Stimulated activated CD8-positive, alpha-beta memory T cell treated with anti-CD3 and anti-CD28 coated beads, Interleukin-4, amount 100 ng/mL, for 24 hours (primary cell): ENCODE measurements around the gene C2CD2L.
"Not testable (repeated sequence)": the region's sequence is repeated elsewhere in the genome, so short reads cannot be mapped to it uniquely, and the experiment has no call there.

Source experiments
- DNase-seq: peaks from one replicate; pipeline ENCODE4 v3.0.0-alpha.2; 2020; ENCODE audit warnings: low read depth

Gene C2CD2L

DNA sequence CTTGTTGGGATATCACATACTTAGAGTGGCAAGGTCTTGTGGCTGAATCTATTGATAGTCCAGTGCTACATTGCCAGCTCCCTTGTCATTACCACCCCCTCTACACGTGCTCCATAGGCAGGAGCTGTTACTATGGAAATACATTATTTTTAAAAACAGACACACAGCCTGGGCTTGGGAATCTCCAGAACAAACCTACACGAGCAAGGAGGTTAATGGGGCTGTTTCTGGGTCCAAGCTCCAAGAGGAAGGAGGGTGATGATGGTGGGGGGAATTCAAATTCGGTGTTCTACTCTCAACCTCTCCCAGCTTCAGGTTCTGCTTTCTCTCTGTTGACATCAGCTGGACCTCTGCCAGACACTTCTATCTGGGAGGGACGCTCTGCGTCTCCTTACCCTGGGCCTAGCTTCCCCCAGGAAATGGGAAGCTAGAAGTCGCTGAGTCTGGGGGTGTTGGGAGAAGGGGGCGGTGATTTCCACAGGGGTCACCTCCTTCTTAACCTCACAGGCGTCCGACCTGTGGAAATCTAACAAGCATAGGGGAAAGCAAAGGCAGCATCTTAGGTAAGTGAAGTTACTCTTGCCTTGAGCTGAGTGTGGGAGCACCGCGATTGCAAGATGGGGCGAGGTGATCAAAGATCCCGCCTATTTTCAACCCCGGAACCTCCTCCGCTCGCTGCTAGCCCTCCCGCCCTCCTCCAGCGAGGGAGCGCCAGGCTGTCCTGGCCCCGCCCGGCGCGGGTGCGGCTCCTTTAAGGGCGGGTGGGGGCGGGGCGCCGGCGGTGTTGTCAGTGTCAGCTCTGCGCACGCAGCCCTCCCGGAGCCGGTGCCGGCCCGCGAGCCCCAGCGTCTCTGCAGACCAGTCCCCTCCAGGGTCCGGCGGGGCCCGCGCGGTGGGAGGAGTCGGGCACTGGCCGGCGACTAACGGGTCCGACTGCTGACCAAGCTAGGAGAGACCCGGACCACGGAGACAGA lies at the start of gene C2CD2L:
Gene C2CD2L (plus strand): TSS at position 781 of the 974 bp plus-strand sequence. CDS start 398 bp downstream, outside the sequence.
- peak; percentile 84 for DNase-seq

DNA sequence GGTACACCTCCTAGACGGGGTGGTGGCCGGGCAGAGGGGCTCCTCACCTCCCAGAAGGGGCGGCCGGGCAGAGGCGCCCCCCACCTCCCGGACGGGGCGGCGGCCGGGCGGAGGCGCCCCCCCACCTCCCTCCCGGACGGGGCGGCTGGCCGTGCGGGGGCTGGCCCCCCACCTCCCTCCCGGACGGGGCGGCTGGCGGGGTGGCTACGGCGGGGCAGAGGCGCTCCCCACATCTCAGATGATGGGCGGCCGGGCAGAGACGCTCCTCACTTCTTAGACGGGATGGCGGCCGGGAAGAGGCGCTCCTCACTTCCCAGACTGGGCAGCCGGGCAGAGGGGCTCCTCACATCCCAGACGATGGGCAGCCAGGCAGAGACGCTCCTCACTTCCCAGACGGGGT lies 48.0 kb upstream of the C2CD2L start:
- DNase-seq = not testable (repeated sequence)

DNA sequence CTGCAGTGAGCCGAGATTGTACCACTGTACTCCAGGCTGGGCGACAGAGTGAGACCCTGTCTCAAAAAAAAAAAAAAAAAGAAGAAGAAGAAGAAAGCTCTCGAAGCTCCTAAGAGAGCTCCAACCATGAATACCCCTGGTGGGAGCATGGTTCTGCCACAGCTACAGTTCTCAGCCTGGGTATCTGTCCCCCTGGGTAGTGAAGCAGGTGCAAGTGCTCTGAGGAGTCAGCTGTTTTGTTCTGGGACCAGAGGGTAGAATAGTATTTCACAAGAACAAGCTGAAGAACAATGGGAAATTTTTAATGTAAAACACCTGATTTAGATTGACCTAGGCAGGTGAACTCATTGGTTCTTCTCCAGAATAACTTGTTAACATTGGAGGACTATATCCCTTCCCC lies 45.9 kb upstream of the C2CD2L start:
- no peak for DNase-seq

DNA sequence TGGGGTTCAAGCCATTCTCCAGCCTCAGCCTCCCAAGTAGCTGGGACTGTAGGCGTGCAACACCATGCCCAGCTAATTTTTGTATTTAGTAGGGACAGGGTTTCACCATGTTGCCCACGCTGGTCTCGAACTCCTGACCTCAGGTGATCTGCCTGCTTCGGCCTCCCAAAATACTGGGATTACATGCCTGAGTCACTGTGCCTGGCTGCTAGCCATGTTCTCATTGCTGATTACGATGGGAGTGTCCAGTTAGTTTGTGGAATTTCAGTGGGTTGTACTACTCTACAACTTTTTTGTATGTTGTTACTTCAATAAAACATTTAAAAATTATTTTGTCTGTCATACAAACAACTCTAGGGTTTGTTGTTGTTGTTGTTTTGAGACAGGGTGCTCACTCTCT lies 44.4 kb upstream of the C2CD2L start:
- DNase-seq = no peak

DNA sequence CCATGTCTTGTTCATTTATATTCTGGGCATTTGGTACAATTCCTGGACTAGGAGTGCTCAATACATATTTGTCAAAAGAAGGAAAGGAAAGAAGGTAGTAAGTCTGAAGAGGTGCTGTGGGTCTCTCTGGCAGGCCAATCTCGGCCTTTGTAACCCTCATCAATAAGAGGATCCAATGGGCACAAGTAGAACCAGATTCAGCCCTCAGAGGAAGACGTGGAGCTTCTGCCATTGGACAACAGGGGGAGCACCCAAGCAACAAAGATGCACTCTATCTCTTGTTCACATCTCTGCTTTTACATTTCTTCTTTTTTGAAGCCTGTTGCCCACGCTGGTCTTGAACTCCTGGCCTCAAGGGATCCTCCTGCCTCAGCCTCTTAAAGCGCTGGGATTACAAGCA lies 41.8 kb upstream of the C2CD2L start:
- DNase-seq = peak; percentile 6

DNA sequence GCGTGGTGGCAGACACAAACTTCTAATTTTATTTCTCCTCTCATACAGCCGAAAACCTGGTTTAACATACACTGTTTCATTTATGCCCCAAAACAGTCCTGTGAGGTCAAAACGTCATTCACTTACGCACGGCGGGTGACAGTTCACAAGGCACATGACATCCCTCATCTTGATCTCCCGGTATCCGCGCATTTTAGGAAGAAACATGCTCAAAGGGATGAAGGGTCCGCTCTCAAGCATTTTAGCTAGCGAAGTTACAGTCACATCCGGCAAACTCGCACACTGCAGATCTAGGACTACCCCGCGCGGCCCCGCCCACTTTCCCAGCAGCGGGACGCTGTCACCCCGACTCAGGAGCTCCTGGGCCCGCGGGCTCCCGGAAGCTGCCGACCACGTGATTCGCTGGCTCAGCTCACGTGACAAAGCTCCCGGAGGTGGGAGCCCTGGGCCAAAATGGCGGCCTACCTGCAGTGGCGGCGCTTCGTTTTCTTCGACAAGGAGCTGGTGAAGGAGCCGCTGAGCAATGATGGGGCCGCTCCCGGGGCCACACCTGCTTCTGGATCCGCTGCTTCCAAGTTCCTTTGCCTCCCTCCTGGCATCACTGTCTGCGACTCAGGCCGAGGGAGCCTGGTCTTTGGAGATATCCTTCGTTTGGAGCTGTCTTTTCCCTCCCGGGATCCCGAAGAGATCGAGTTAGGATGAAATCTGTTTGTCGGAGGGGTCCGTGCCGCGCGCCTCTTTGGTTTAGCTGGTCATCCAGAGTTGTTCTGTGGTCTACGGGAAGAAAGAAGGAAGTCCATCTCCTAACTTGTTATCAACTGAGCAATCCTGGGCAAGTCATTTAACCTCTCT lies 39.5 kb upstream of the C2CD2L start, which contains the start of gene VPS11:
Gene VPS11 (plus strand): TSS at position 448 of the 852 bp plus-strand sequence. CDS start 6 bp downstream, at position 454.
- DNase-seq = peak; percentile 97

DNA sequence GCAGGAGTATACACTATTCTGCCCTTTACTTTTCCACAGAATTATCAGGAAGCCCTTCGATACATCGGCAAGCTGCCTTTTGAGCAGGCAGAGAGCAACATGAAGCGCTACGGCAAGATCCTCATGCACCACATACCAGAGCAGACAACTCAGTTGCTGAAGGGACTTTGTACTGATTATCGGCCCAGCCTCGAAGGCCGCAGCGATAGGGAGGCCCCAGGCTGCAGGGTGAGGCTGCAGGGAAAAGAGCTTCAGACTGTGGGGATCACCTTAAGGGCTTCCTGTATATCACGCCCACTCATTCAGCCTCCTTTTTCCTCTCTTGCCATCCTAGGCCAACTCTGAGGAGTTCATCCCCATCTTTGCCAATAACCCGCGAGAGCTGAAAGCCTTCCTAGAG lies 29.3 kb upstream of the C2CD2L start:
- no peak for DNase-seq

DNA sequence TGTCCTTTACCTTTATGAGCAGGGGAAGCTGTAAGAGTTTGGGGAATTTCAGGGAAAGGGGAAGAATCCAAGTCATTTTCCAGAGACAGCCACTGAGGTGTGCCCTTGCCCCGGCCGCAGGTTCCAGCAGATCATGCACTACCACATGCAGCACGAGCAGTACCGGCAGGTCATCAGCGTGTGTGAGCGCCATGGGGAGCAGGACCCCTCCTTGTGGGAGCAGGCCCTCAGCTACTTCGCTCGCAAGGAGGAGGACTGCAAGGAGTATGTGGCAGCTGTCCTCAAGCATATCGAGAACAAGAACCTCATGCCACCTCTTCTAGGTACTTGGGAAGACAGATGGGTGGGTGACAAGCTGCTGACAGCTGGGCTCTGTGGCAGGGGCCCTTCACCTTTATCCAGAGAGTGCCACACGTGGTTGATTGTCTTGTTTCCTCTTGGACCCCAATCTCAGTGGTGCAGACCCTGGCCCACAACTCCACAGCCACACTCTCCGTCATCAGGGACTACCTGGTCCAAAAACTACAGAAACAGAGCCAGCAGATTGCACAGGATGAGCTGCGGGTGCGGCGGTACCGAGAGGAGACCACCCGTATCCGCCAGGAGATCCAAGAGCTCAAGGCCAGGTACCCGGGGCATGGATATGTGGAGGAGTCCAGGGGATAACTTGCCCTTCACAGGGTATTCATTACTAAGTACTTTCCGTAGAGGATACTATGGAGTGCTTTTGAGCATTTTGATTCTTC lies 28.3 kb upstream of the C2CD2L start:
- no peak for DNase-seq

DNA sequence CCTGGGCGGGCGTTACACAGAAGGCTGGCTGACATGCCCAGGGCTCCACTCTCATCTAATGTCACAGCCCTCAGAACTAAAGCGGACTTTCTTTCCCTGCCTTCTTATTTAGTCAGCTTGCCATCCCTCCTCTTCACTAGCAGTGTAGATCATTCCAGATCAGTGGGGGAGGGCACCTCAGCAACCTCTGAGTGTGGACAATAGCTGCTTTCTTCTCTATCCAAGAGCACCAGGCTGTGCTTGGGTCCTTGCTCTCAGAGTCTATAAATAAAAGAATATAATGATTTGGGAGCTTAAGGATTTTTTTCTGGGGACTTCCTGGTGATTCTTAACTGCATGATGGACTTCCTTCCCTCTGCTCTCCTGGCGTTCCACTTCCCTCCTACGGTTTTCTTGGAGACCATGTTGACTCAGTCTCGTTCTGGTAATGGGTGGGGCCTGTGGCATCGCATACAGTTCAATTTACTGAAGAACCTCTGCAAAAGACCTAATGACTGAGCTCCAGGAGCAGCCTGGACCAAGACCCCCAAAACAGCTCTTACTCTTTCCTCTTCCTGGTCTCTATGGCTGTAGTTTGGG lies 25.4 kb upstream of the C2CD2L start:
- DNase-seq = no peak

DNA sequence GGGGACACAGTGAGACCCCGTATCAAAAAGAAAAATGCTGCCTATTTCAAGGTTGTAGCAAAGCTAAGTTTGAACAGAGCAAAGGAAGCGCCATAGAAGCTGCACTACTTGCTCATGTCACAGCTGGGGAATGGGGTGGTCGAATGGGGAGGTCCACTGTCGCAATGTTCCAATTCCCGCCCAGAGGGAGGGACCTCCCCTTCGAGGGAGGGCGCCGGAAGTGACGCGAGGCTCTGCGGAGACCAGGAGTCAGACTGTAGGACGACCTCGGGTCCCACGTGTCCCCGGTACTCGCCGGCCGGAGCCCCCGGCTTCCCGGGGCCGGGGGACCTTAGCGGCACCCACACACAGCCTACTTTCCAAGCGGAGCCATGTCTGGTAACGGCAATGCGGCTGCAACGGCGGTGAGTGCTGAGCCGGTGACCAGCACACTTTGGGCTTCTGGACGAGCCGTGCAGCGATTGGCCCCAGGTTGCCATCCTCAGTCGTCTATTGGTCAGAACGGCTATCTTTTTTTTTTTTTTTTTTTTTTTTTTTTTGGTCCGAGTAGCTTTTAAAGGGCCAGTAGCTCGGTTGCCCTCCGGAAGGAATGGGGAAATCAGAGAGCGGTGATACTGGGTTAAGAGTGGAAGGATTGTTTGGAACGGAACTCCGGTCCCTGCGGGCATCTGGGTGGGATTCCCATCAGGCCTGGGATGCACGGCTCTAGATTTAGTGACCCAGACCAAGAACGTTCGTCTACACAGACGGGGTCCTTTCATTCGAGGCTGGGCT lies 22.3 kb upstream of the C2CD2L start, which contains the start of gene HMBS:
Gene HMBS (plus strand): TSS at position 219 of the 774 bp plus-strand sequence. CDS start 153 bp downstream, at position 372.
- DNase-seq = peak; percentile 89

DNA sequence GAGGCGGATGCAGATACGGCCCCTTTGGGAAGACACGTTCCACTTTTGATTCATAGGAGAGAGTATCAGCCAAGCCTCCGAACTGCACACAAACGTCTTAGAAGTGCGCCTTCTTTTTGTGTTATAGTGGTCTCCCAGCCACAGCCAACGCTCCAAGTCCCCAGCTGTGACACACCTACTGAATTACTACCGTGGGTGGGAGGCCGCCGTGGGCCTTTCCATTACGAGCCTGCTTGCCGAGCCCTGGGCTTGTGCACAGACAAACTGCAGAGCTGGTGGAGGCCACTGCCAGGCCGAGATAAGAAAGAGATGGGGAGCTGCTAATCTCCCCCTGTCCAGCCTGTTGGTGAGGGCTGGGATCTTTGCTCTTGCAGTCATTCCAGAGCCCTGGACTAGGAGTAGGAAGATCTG lies 21.7 kb upstream of the C2CD2L start:
- DNase-seq = no peak

DNA sequence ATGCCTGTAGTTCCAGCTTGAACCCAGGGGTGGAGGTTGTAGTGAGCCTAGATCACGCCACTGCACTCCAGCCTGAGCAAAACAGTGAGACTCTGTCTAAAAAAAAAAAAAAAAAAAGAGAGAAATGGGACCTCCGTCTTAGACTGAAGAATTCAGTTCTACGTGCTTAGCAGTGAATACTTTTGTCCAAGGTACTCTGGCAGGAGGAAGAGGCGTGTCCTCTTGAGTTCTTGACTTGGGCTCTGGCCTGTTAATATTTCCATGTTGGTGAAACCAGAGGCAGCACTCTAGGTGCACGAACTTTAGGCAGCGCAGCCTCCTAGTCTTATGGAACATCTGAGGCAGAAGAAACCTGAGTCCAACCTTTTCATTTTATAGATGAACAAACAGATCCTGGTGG lies 20.0 kb upstream of the C2CD2L start:
- no peak for DNase-seq

DNA sequence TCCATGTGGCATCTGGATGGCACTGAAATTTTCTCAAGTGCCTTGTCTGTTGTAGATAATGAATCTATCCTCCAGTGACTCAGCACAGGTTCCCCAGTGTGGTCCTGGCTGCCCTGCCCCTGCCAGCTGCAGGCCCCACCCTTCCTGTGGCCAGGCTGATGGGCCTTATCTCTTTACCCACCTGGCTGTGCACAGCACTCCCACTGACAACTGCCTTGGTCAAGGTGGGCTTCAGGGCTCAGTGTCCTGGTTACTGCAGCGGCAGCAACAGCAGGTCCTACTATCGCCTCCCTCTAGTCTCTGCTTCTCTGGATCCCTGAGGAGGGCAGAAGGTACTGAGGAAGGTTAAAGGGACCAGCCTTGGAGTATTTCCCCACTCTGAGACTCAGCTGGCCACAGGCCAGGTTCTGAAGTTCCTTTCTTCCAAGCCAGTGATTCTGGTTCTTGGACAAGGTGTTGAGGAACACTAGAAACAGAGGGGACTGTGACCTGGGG lies 19.4 kb upstream of the C2CD2L start:
- DNase-seq = no peak

DNA sequence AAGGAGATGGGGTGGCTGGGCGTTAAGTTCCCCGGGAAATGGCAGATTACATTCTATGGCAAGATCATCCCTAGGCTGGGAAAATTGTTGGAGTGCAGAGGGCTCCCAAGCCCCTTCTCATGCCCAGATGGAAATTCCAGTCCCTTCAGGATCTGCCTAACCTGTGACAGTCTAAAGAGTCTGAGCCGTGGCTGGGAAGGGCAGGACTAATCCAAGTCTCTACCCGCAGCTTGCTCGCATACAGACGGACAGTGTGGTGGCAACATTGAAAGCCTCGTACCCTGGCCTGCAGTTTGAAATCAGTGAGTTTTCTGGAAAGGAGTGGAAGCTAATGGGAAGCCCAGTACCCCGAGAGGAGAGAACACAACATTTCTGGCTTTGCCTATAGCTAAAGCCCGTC lies 18.7 kb upstream of the C2CD2L start:
- no peak for DNase-seq

DNA sequence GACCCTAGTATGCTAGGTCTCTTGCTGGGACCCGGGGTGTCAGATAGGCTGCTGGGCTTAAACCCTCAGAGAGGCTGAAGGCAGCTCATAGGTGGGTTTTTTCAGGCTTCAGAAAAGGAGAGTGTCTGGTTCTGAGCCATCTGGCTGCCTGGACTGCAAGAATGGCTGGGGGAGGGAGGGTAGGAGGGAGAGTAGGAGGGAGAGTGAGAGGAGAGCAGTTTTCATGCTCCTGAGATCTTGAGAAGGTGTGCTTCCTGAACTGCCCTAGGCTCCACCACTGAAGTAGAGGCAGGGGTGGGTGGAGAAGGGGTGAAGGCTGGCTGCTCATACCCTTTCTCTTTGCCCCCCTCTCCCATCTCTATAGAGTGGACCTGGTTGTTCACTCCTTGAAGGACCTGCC lies 17.8 kb upstream of the C2CD2L start:
- DNase-seq = no peak

DNA sequence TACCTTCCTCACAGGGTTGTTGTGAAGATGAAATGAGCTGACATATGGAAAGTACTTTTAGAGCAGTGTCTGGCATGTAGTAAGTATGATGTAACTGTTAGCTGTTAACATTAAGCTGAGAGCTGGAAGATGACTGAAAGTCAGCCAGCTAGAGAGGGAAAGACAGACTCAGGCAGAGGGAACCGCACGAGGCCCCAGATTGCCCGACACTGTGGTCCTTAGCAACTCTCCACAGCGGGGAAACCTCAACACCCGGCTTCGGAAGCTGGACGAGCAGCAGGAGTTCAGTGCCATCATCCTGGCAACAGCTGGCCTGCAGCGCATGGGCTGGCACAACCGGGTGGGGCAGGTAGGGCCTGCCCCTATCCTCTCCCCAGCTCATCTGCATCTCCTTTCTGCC lies 16.0 kb upstream of the C2CD2L start:
- no peak for DNase-seq

DNA sequence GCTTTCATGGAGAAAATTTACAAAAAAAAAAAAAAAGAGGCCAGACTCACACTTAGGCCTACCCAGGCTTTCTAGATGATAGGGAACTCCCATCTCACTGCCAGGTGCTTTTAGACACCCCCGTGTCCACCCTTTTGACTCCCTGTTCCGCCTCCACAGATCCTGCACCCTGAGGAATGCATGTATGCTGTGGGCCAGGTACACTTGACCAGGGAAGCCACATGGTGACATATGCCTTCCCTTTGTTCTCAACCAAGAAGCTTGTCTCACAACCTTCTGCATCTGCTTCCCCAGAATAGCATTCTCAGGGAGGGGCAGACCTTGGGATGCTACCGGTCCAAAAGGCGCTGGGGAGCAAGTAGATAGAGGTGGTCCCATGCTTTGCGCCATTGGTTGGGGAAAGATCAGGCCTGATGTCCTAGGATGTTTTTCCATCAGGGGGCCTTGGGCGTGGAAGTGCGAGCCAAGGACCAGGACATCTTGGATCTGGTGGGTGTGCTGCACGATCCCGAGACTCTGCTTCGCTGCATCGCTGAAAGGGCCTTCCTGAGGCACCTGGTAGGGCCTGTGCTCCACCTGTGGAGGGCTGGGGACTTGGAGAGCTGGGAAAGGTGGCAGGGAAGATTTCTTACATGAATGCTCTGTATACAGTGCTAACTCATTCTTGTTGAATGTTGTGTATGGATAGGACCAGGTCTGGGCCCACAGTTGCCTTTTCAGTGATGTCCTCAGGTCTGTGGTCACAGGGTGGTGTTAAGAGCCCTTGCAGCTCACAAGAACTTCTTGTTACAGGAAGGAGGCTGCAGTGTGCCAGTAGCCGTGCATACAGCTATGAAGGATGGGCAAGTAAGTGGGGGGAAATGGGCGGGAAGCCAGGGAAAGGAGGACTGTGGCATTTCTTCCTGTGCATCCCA lies 14.9 kb upstream of the C2CD2L start:
- no peak for DNase-seq

DNA sequence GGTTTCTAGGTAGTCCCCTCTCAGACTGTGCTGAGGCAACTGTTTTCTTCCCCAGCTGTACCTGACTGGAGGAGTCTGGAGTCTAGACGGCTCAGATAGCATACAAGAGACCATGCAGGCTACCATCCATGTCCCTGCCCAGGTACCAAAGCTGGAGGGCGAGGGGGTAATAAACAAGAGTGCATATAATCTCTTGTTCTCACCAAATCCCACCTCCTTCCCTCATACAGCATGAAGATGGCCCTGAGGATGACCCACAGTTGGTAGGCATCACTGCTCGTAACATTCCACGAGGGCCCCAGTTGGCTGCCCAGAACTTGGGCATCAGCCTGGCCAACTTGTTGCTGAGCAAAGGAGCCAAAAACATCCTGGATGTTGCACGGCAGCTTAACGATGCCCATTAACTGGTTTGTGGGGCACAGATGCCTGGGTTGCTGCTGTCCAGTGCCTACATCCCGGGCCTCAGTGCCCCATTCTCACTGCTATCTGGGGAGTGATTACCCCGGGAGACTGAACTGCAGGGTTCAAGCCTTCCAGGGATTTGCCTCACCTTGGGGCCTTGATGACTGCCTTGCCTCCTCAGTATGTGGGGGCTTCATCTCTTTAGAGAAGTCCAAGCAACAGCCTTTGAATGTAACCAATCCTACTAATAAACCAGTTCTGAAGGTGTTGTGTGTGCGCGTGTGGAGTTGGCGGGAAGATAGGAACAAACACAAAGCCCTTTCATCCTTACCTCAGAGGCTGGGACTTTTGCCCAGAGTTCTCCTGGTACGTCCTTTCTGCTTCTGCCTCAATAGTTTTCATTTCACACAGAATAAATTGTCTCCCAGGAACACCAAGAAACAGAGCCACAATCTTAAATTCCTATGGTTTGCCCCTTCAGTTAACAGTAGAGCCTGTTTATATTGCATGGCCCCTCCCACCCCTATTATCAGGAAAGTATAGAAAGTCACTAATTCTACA lies 14.0 kb upstream of the C2CD2L start:
- no peak for DNase-seq
